Esophagus squamous epithelium (tissue), 4 donors: Measurements from ENCODE around the gene SLC6A4.

Experiments used
- POLR2A ChIP-seq, 4 donors: fragments of 450-650 bp; IDR thresholded peaks; one replicate each; pipeline ENCODE4 v1.6.1; 2017; ENCODE audit warnings: antibody characterized with exemption in 4 of 4, mild to moderate bottlenecking in 4 of 4, moderate library complexity in 3 of 4
- TF ChIP-seq, protein P1 (sequence below), 6 experiments: fragments of 450-650 bp in 4 of 6; fragments of 200-600 bp in 2 of 6; sonication (generic) in 2 of 6; IDR thresholded peaks; one replicate each; pipeline ENCODE4 v1.5.1; 2016 to 2019; ENCODE audit warnings: antibody characterized with exemption in 6 of 6, mild to moderate bottlenecking in 4 of 6, moderate library complexity in 4 of 6

- TF ChIP-seq, protein P1, sequence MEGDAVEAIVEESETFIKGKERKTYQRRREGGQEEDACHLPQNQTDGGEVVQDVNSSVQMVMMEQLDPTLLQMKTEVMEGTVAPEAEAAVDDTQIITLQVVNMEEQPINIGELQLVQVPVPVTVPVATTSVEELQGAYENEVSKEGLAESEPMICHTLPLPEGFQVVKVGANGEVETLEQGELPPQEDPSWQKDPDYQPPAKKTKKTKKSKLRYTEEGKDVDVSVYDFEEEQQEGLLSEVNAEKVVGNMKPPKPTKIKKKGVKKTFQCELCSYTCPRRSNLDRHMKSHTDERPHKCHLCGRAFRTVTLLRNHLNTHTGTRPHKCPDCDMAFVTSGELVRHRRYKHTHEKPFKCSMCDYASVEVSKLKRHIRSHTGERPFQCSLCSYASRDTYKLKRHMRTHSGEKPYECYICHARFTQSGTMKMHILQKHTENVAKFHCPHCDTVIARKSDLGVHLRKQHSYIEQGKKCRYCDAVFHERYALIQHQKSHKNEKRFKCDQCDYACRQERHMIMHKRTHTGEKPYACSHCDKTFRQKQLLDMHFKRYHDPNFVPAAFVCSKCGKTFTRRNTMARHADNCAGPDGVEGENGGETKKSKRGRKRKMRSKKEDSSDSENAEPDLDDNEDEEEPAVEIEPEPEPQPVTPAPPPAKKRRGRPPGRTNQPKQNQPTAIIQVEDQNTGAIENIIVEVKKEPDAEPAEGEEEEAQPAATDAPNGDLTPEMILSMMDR (IDR thresholded peaks at IDR 0.05): no peak
- no peak for TF ChIP-seq POLR2A (IDR thresholded peaks at IDR 0.05)
These were observed 24.1 kb downstream of the SLC6A4 start for GRCh38 chr17:30211371-30211770.
